ENCODE data around the gene DCUN1D5. TPM values are rescaled to one million over a fixed set of nuclear protein-coding genes. Genes with fewer than 3 reads are reported as not detected.

DCUN1D5 gene
- total and polyA plus RNA-seq, 2 of the 8 experiments (the other 6 are each of a cell fraction or from before 2014, with no cell fraction given) = 76.1 to 95.4 TPM

DNA sequence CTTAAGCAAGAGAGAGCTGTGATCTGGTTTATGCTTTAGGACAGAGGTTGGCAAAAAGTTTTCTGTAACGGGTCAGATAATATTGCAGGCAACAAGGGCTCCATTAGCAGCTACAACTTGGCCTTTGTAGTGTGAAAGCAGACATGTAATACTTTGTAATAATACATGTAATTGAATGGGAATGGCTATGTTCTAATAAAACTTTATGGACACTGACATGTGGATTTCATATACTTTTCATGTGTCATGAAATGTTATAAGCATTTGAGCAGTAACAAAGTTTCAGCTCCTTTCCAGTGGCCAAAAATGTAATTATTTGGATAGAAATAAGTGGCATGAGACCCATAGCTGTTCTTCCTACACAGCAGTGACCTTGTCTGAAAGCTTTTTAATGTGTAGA lies 20.4 kb upstream of the DCUN1D5 start:
- no peak for FAIRE-seq
- Histone ChIP-seq H3K9ac (replicated peaks in 1 of 4; ENCODE audit: extremely low read depth in 1 of 4, low read depth in 3 of 4, low read length in 3 of 4) (no peak overlapping the region), H3K4ac (replicated peaks; ENCODE audit: insufficient read length, low read depth, low read length) (no peak overlapping the region), H3K79me1 (ENCODE audit: low read depth, low read length) (no peaks in the 10 kb centered on the region), H3K23ac (ENCODE audit: insufficient read length) (no peak overlapping the region), H4K91ac (replicated peaks; ENCODE audit: insufficient read length, low read length) (no peak overlapping the region), H4K20me1 (replicated peaks in 1 of 2; ENCODE audit: control insufficient read depth in 1 of 2, insufficient read depth in 2 of 2, low read length in 2 of 2) (no peaks in the 10 kb centered on the region), H2BK15ac (ENCODE audit: low read length) (no peak overlapping the region), H2BK120ac (replicated peaks; ENCODE audit: low read depth, low read length) (no peak overlapping the region), H3K27ac (ENCODE audit: low read depth, low read length) (no peak overlapping the region), H3K14ac (ENCODE audit: insufficient read length) (no peak overlapping the region), H3K23me2 (ENCODE audit: low read depth, low read length) (peaks cover 7% of the 10 kb centered on the region), H2BK5ac (ENCODE audit: low read depth, low read length) (no peak overlapping the region), H3K36me3 (ENCODE audit: control insufficient read depth in 2 of 4, insufficient read depth in 4 of 4, low read length in 3 of 4) (peaks cover 0 to 5% (median 2%) of the 10 kb centered on the region in 4 experiments; a peak in 4 of 8 replicates), H3K18ac (ENCODE audit: extremely low read depth, low read length) (no peak overlapping the region), H4K5ac (ENCODE audit: insufficient read length, low read depth, low read length) (no peak overlapping the region), H2AFZ (ENCODE audit: low read length) (no peak overlapping the region), H3K4me3 (ENCODE audit: extremely low read depth in 1 of 4, insufficient read depth in 2 of 4, low read depth in 3 of 4, low read length in 4 of 4) (no peak overlapping the region), H3K56ac (replicated peaks; ENCODE audit: insufficient read length, low read depth, low read length) (no peak overlapping the region), H2BK12ac (ENCODE audit: low read depth, low read length) (no peak overlapping the region), H3K79me2 (ENCODE audit: control insufficient read depth in 1 of 2, insufficient read depth in 2 of 2, low read length in 2 of 2) (no peaks in the 10 kb centered on the region; a peak in 1 of 4 replicates), H4K8ac (ENCODE audit: extremely low read depth, insufficient read depth, low read length) (no peak overlapping the region), H3K27me3 (replicated peaks in 1 of 4; ENCODE audit: control insufficient read depth in 3 of 4, extremely low read depth in 1 of 4, insufficient read depth in 3 of 4, low read length in 3 of 4) (no peaks in the 10 kb centered on the region), H3K9me3 (ENCODE audit: insufficient read depth in 2 of 2, low read depth in 1 of 2, low read length in 1 of 2) (no peaks in the 10 kb centered on the region), H2AK5ac (ENCODE audit: low read depth, low read length) (no peak overlapping the region), H3K4me2 (ENCODE audit: insufficient read depth in 1 of 2, low read depth in 2 of 2, low read length in 2 of 2) (no peak overlapping the region), H2BK20ac (ENCODE audit: low read length) (no peak overlapping the region), H3K4me1 (replicated peaks in 1 of 4; ENCODE audit: control insufficient read depth in 3 of 4, insufficient read depth in 4 of 4, low read length in 3 of 4) (no peaks in the 10 kb centered on the region)
- DNase-seq (ENCODE audit: low read depth in 1 of 2, low spot score in 2 of 2) = no peak
- WGBS, 2 experiments (ENCODE audit: extremely low coverage in 1 of 2, insufficient coverage in 1 of 2, insufficient read length in 1 of 2, insufficient replicate concordance in 2 of 2, low coverage in 1 of 2, low lambda C conversion rate in 2 of 2, missing lambda C conversion rate in 1 of 2) = 68% methylated on average over 1 of the region's 1 CpG; no CpG with 5 or more reads in 1 of the 2 experiments
- ChIA-PET POLR2A (ENCODE audit: partially characterized antibody) (interaction anchor here (1.8 kb wide), 1 partner anchor 22 kb away, joined by 5 read pairs; no protein-coding TSS in a partner anchor), CTCF (ENCODE audit: partially characterized antibody) (interaction anchor here (0.8 to 1.2 kb wide), 4 partner anchors 20 to 197 kb away, joined by 3 to 4 read pairs (median 4); partner anchors contain the start of gene DCUN1D5)
- TF ChIP-seq CTBP2 (IDR thresholded peaks at IDR 0.05; ENCODE audit: borderline replicate concordance, insufficient read depth, insufficient read length, low read length) (no peak), BACH1 (IDR thresholded peaks at IDR 0.05; ENCODE audit: low read length) (no peak), SIN3A (conservative IDR thresholded peaks at IDR 0.05 in 1 of 2, IDR thresholded peaks at IDR 0.05 in 1 of 2; ENCODE audit: low read depth in 1 of 2, low read length in 2 of 2) (no peak), JUN (IDR thresholded peaks at IDR 0.05; ENCODE audit: low read depth, low read length) (no peak), GABPA (IDR thresholded peaks at IDR 0.05; ENCODE audit: borderline replicate concordance, insufficient read depth, low read length) (no peak), SAP30 (IDR thresholded peaks at IDR 0.05; ENCODE audit: insufficient read depth, insufficient replicate concordance, low read length) (no peak), SP2 (IDR thresholded peaks at IDR 0.05; ENCODE audit: low read length) (no peak), POLR2A (IDR thresholded peaks at IDR 0.05; ENCODE audit: control extremely low read depth in 1 of 2, low read depth in 2 of 2, low read length in 2 of 2) (no peak), TBP (IDR thresholded peaks at IDR 0.05; ENCODE audit: low read depth, low read length) (no peak), RFX5 (IDR thresholded peaks at IDR 0.05; ENCODE audit: borderline replicate concordance, low read depth, low read length) (no peak), KDM5A (IDR thresholded peaks at IDR 0.05; ENCODE audit: low read length) (no peak), POU5F1 (IDR thresholded peaks at IDR 0.05; ENCODE audit: low read depth, low read length) (no peak), ZNF274 (IDR thresholded peaks at IDR 0.05; ENCODE audit: borderline replicate concordance, extremely low read depth, low read length) (no peak), CBX5 (IDR thresholded peaks at IDR 0.05; ENCODE audit: low read depth, low read length) (no peak)
- TF ChIP-seq, protein P1, sequence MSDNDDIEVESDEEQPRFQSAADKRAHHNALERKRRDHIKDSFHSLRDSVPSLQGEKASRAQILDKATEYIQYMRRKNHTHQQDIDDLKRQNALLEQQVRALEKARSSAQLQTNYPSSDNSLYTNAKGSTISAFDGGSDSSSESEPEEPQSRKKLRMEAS (IDR thresholded peaks at IDR 0.05) = no peak
